Liver (tissue), 3 donors: ENCODE measurements around the gene SS18L1.

Experiments
- EGR1 ChIP-seq, 2 donors: IDR thresholded peaks; 2 replicates each; pipeline ENCODE4 v1.6.1; 2016 to 2018; ENCODE audit warnings: antibody characterized with exemption in 2 of 2, low read depth in 2 of 2
- GABPA ChIP-seq, 2 donors: IDR thresholded peaks in 1 of 2; conservative IDR thresholded peaks in 1 of 2; 2 replicates each; pipeline ENCODE4 v1.6.1; 2016; ENCODE audit warnings: antibody characterized with exemption in 2 of 2, mild to moderate bottlenecking in 1 of 2, moderate library complexity in 1 of 2
- HNF4G ChIP-seq: IDR thresholded peaks from 2 replicates; pipeline ENCODE4 v1.6.1; 2016; ENCODE audit warnings: antibody characterized with exemption
- JUND ChIP-seq, 2 donors: IDR thresholded peaks; 2 replicates each; pipeline ENCODE4 v1.6.1; 2016; ENCODE audit warnings: antibody characterized with exemption in 2 of 2
- RAD21 ChIP-seq, 2 donors: IDR thresholded peaks; 2 replicates each; pipeline ENCODE4 v1.6.1; 2016; ENCODE audit warnings: antibody characterized with exemption in 2 of 2, mild to moderate bottlenecking in 2 of 2
- REST ChIP-seq: IDR thresholded peaks from 2 replicates; pipeline ENCODE4 v1.6.1; 2016; ENCODE audit warnings: antibody characterized with exemption, mild to moderate bottlenecking
- RXRA ChIP-seq, 2 donors: IDR thresholded peaks; 2 replicates each; pipeline ENCODE4 v1.6.1; 2017 to 2018; ENCODE audit warnings: antibody characterized with exemption in 2 of 2, mild to moderate bottlenecking in 1 of 2
- SP1 ChIP-seq: IDR thresholded peaks from 2 replicates; pipeline ENCODE4 v1.6.1; 2018; ENCODE audit warnings: antibody characterized with exemption, mild to moderate bottlenecking
- TAF1 ChIP-seq: conservative IDR thresholded peaks from 2 replicates; pipeline ENCODE4 v1.6.1; 2016; ENCODE audit warnings: antibody characterized with exemption, mild to moderate bottlenecking
- ZBTB33 ChIP-seq: IDR thresholded peaks from 2 replicates; pipeline ENCODE4 v1.6.1; 2016; ENCODE audit warnings: antibody characterized with exemption
- TF ChIP-seq, protein P1 (sequence below): fragments of 150-350 bp; IDR thresholded peaks from 2 replicates; pipeline ENCODE4 v1.5.1; 2017; ENCODE audit warnings: improper control_type of control experiment, low read depth, low read length; ENCODE audit not compliant: missing input control
- donor health status: healthy.
- donor health status: healthy.

DNA sequence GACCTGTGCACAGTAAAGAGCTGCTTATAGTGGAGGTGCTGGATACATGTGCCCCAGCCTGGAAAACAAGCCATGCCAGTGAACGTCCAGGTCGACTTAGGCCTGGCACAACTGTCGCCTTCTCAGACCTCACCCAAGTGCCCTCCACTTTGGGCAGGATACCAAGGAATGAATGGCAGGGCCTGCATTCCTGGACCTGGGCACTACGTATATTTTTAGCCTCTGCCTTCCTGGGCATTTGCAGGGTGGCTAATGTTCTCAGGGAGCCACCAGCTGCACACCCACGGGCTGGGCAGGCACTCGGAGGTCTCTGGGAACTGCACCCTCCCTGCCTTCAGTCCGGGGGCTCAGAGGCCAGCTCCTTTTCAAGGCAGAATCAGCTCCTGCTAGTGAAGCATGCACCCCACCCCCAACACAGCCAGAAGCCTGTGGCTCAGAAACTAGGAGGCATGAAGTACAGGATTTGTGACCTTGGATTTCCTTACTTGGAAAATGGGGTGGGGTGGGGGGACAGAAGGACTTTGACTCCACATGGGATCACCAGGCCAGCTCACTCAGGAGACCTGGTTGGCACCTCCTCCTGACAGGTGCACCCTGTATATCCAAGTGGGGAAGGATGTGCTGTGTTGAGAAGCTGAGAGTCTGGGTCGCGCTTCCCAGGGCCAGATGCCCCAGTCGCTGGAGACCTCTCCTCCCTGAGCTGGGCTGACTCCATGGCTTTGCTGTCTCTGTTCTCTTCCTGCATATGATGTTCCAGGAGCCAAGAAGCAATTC is 23.8 kb upstream of the SS18L1 start:
- TF ChIP-seq, protein P1, sequence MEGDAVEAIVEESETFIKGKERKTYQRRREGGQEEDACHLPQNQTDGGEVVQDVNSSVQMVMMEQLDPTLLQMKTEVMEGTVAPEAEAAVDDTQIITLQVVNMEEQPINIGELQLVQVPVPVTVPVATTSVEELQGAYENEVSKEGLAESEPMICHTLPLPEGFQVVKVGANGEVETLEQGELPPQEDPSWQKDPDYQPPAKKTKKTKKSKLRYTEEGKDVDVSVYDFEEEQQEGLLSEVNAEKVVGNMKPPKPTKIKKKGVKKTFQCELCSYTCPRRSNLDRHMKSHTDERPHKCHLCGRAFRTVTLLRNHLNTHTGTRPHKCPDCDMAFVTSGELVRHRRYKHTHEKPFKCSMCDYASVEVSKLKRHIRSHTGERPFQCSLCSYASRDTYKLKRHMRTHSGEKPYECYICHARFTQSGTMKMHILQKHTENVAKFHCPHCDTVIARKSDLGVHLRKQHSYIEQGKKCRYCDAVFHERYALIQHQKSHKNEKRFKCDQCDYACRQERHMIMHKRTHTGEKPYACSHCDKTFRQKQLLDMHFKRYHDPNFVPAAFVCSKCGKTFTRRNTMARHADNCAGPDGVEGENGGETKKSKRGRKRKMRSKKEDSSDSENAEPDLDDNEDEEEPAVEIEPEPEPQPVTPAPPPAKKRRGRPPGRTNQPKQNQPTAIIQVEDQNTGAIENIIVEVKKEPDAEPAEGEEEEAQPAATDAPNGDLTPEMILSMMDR, result no peak
- TF ChIP-seq REST, result no peak
- no peak for TF ChIP-seq GABPA (IDR thresholded peaks at IDR 0.05 in 1 of 2, conservative IDR thresholded peaks at IDR 0.05 in 1 of 2)
- no peak for TF ChIP-seq RAD21 (IDR thresholded peaks at IDR 0.05)
- no peak for TF ChIP-seq HNF4G
- TF ChIP-seq SP1, result no peak
- no peak for TF ChIP-seq TAF1
- TF ChIP-seq JUND (IDR thresholded peaks at IDR 0.05), result no peak
- no peak for TF ChIP-seq ZBTB33
- TF ChIP-seq EGR1 (IDR thresholded peaks at IDR 0.05; ENCODE audit: low read depth in 2 of 2), result no peak
- TF ChIP-seq RXRA (IDR thresholded peaks at IDR 0.05), result no peak
